Heart right ventricle (tissue), 16 donors: ENCODE data around the gene DCAF8. TPM values are rescaled to one million over a fixed set of nuclear protein-coding genes. Genes with fewer than 3 reads are reported as not detected.

Experiments
- ATAC-seq, 8 donors: fragments of 200-7000 bp; cut with Tn5 transposase; one replicate each; pipeline ENCODE4 v1.9.1; 2020; ENCODE audit warnings: mild to moderate bottlenecking in 8 of 8, moderate library complexity in 8 of 8, moderate number of reproducible peaks in 1 of 8
- DNase-seq, 2 donors: peaks; one replicate each; pipeline ENCODE4 v3.0.0-alpha.2; 2020
- H3K27ac ChIP-seq, 10 donors: fragments of 200-600 bp; sonication (generic) in 2 of 10; one replicate each; pipeline versions ENCODE4 v1.5.0 to v1.8.0; 2020 to 2022; ENCODE audit warnings: mild to moderate bottlenecking in 3 of 10
- H3K27me3 ChIP-seq, 7 donors: fragments of 200-600 bp; one replicate each; pipeline ENCODE4 v1.8.0; 2021 to 2022; ENCODE audit warnings: mild to moderate bottlenecking in 2 of 7
- H3K36me3 ChIP-seq, 9 donors: fragments of 200-600 bp; sonication (generic) in 1 of 9; one replicate each; pipeline versions ENCODE4 v1.5.0 to v1.8.0; 2020 to 2022; ENCODE audit warnings: mild to moderate bottlenecking in 2 of 9
- H3K4me1 ChIP-seq, 9 donors: fragments of 200-600 bp; sonication (generic) in 1 of 9; one replicate each; pipeline versions ENCODE4 v1.5.0 to v1.8.0; 2020 to 2022; ENCODE audit warnings: mild to moderate bottlenecking in 4 of 9
- H3K4me3 ChIP-seq, 10 donors: fragments of 200-600 bp; sonication (generic) in 2 of 10; one replicate each; pipeline versions ENCODE4 v1.5.0 to v1.8.0; 2020 to 2022; ENCODE audit warnings: mild to moderate bottlenecking in 7 of 10, moderate library complexity in 2 of 10
- H3K9me3 ChIP-seq, 11 donors: fragments of 200-600 bp in 10 of 11; sonication (generic) in 2 of 11; one replicate each; pipeline versions ENCODE4 v1.5.0 to v1.8.0; 2013 to 2022; ENCODE audit warnings: mild to moderate bottlenecking in 2 of 11, control low read depth in 1 of 11, moderate library complexity in 1 of 11
- WGBS, 2 donors: extraction: QIAGEN DNeasy Blood & Tissue Kit; methylation state at CpG; one replicate each; pipeline ENCODE4 v1.1.7; 2013; ENCODE audit warnings: inconsistent platforms in 1 of 2; 5-methylcytosine and 5-hydroxymethylcytosine counted together
- intact Hi-C, 10 donors: fragments of 100-400 bp; cut with DNase I; formaldehyde crosslinking; loops; one replicate each; pipeline versions ENCODE4 v1.11.1 to v1.14.2; 2022
- polyA plus RNA-seq, 2 donors: library from polyadenylated mRNA; stranded (reverse); fragments of 200-250 nt; gene quantifications; one replicate each; pipeline ENCODE4 v1.2.3, GENCODE V29; 2013
- total RNA-seq, 10 donors: library from RNA; stranded (reverse); fragmentation: NEBNext Ultra II Directional in 3 of 10; extraction: Animal tissue kit (Norgen Biotek cat#: 25700) in 3 of 10; gene quantifications; one replicate each; pipeline versions ENCODE4 v1.2.1 to v1.2.4, GENCODE V29; 2021 to 2023
- TF ChIP-seq, protein P1 (sequence below), 9 donors: fragments of 200-600 bp; sonication (generic) in 2 of 9; IDR thresholded peaks; one replicate each; pipeline versions ENCODE4 v1.5.0 to v1.8.0; 2021 to 2022; ENCODE audit warnings: antibody characterized with exemption in 9 of 9, mild to moderate bottlenecking in 5 of 9, moderate library complexity in 1 of 9
- donor health status: Arrhythmogenic right ventricular cardiomyopathy.
- donor health status: ischemic (EF 13 %, LVEDD 7.1; RV severe dilation, severe dysfunction).
- donor health status: healthy with polysubstance abuse.
- donor health status: DM: no; HTN: yes; CAD: no.
- donor health status: DM: no; HTN: no; CAD: no.
- donor health status: ischemic (EF 25% LVEDD 6.9; RV normal size, moderate dysfunction).
- donor health status: ischemic (EF 25% LVEDD 5.7; RV mildly dilated, moderate dysfunction).
- donor health status: healthy.
- donor health status: DM: yes; HTN: yes; CAD: no.
- donor health status: Ischemic cardiomyopathy.
- donor health status: ischemic (EF 35%, LVEDD 5.7; RV mildly dilated, moderate dysfunction).
- donor health status: nonischemic (EF 11% LVEDD 7.7; RV severe dilation, severe dysfunction).
- donor health status: DM: yes; HTN: yes; CAD: no.
- donor health status: PGD.
- donor health status: ischemic (EF 29% LVEDD 5.4; RV normal size, mild dysfunction).
- donor health status: nonischemic (EF 23%, LVEDD 6.1; RV moderate dilation, normal function).

The DCAF8 gene
- total and polyA plus RNA-seq, 12 donors: 47.1 to 171 (median 151) TPM

DNA sequence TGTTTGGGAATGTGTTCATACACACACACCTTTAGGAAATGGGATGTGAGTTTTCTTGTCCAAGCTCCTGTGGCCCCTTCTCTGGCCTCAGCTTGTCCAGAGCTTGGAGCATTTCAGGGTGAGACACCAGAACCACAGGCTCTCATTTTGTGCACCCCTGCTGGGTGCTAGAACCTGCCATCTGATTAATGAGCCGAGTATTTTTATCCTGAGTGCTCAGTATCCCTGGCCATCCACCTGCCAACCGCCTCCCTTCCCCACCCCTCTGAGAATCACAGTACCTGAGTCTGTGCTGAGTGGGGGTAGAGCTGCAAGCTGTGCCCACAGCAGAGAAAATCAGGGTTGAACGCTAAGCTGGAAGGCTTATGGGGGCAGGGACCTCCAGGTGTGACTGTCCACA lies 70.6 kb downstream of the DCAF8 start:
- 68 to 73% methylated on average over 3 of the region's 3 CpGs for WGBS, 2 donors
- no peaks in the 10 kb centered on the region for H3K9me3 ChIP-seq
- intact Hi-C loops: loop anchor here (2.0 to 10.0 kb wide), 14 partner anchors 27 to 183 kb away; partner anchors contain the start of genes IGSF8 (in 2 of the 10) and ATP1A2 (in 1 of the 10)
- H3K4me1 ChIP-seq: peaks cover 9 to 50% (median 18%) of the 10 kb centered on the region in 9 donors
- no peak overlapping the region for H3K4me3 ChIP-seq
- H3K27ac ChIP-seq: peak overlapping the region in 3 of 10 donors; percentile 55 to 87 (median 83)
- no peaks in the 10 kb centered on the region for H3K36me3 ChIP-seq
- DNase-seq (no peak), ATAC-seq (no peak)
- TF ChIP-seq, protein P1, sequence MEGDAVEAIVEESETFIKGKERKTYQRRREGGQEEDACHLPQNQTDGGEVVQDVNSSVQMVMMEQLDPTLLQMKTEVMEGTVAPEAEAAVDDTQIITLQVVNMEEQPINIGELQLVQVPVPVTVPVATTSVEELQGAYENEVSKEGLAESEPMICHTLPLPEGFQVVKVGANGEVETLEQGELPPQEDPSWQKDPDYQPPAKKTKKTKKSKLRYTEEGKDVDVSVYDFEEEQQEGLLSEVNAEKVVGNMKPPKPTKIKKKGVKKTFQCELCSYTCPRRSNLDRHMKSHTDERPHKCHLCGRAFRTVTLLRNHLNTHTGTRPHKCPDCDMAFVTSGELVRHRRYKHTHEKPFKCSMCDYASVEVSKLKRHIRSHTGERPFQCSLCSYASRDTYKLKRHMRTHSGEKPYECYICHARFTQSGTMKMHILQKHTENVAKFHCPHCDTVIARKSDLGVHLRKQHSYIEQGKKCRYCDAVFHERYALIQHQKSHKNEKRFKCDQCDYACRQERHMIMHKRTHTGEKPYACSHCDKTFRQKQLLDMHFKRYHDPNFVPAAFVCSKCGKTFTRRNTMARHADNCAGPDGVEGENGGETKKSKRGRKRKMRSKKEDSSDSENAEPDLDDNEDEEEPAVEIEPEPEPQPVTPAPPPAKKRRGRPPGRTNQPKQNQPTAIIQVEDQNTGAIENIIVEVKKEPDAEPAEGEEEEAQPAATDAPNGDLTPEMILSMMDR (IDR thresholded peaks at IDR 0.05): no peak
- no peaks in the 10 kb centered on the region for H3K27me3 ChIP-seq

DNA sequence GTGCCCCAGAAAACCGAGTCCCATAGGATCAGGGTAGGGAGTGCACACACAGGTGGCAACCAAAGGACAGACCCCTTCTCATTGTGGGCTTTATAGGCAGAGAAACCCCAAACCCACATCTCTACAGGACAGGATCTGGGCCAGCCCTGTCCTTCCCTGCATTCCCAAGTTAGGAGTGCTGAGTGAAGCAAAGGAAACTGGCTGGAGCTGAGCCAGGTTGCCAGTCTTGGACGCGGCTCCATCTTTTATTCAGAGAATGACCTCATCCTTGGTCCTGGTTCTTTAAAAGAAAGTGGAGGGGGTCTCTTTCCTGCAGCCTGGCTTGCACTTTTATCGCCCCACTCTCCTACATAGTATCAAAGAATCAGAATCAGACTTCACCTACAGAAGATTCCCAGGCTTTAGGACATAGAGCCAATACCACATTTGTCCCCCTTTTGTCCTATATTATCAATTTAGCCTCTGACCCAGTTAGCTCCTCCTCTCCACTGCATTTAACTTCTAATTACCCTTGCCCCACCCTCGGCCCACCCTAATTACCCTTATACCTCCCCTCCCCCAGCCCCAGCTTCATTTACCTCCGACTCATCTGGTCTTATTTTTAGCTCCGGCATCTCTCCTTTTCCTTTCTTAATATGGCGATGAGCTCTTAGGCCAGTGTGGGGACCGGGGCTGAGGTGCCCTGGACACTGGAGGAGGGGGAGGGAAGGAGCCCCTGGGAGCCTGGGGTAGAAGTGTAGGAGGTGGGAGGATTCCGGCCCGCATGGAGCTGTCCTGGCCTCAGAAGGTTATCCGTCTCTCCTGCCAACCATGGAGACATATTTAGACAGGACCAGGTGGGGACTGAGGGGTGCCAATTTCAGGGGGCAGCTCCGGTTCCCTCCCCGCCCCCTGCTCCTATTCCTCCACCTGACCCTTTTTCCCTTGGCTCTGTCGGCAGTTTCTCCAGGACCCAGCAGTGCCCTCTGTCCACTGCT lies 72.4 kb downstream of the DCAF8 start, which contains the start of gene CASQ1:
Gene CASQ1, plus strand, starts transcription at position 927 of the 977 bp plus-strand sequence. CDS start 177 bp downstream, outside the sequence.
- DNase-seq (peak; percentile 56 to 62), ATAC-seq (peak; percentile 31 to 68 (median 47))
- H3K36me3 ChIP-seq: no peaks in the 10 kb centered on the region
- H3K4me3 ChIP-seq: peak within 1 kb of the TSS in 1 of 10 donors; percentile 26
- no peaks in the 10 kb centered on the region for H3K9me3 ChIP-seq
- H3K4me1 ChIP-seq: peaks cover 9 to 50% (median 18%) of the 10 kb centered on the region in 9 donors
- 21 to 32% methylated on average over 12 to 15 of the region's 15 CpGs for WGBS, 2 donors
- H3K27ac ChIP-seq: peak within 1 kb of the TSS in 9 of 10 donors; percentile 3 to 83 (median 66)
- TF ChIP-seq, protein P1 (IDR thresholded peaks at IDR 0.05): no peak
- intact Hi-C loops: loop anchor here in 9 of 10 donors (2.0 to 10.0 kb wide), 10 partner anchors 55 to 185 kb away; partner anchors contain the start of genes ATP1A2 (in 1 of the 9) and IGSF8 (in 1 of the 9)
- no peaks in the 10 kb centered on the region for H3K27me3 ChIP-seq

GRCh38 chr1:160188341-160188740 lies 74.0 kb downstream of the DCAF8 start:
- 93% methylated on average over 7 of the region's 7 CpGs for WGBS, 2 donors
- Histone ChIP-seq H3K4me3 (no peak overlapping the region), H3K4me1 (peaks cover 9 to 44% (median 16%) of the 10 kb centered on the region in 9 donors), H3K27ac (no peak overlapping the region), H3K36me3 (no peaks in the 10 kb centered on the region), H3K9me3 (no peaks in the 10 kb centered on the region), H3K27me3 (no peaks in the 10 kb centered on the region)
- intact Hi-C loops: no loop called here
- DNase-seq (no peak), ATAC-seq (no peak)
- TF ChIP-seq, protein P1 (IDR thresholded peaks at IDR 0.05): no peak

GRCh38 chr1:160187407-160187806 lies 74.9 kb downstream of the DCAF8 start:
- ATAC-seq (no peak), DNase-seq (no peak)
- H3K36me3 ChIP-seq: no peaks in the 10 kb centered on the region
- 84 to 88% methylated on average over 7 of the region's 7 CpGs for WGBS, 2 donors
- peaks cover 9 to 34% (median 14%) of the 10 kb centered on the region in 9 donors for H3K4me1 ChIP-seq
- TF ChIP-seq, protein P1 (IDR thresholded peaks at IDR 0.05): no peak
- H3K9me3 ChIP-seq: no peaks in the 10 kb centered on the region
- H3K27ac ChIP-seq: no peak overlapping the region
- H3K27me3 ChIP-seq: no peaks in the 10 kb centered on the region
- intact Hi-C loops: no loop called here
- no peak overlapping the region for H3K4me3 ChIP-seq
